AG10803 (cell line): ENCODE measurements around the gene PCLO.

Source experiments
- DNase-seq: peaks from one replicate; pipeline ENCODE4 v3.0.0; 2010; ENCODE audit warnings: low read depth
- H3K4me3 ChIP-seq: 2 replicates; pipeline ENCODE4 v1.5.1; 2011; ENCODE audit warnings: mild to moderate bottlenecking, low read length, control low read depth
- TF ChIP-seq, protein P1 (sequence below): conservative IDR thresholded peaks from 2 replicates; pipeline ENCODE4 v1.5.1; 2011; ENCODE audit warnings: mild to moderate bottlenecking, low read length, control low read depth, inconsistent platforms

Gene PCLO

GRCh38 chr7:83162402-83163256, at the start of gene PCLO:
Gene PCLO (minus strand): TSS chr7:83162884. CDS start chr7:83162592, 292 bp downstream.
- DNase-seq, result peak; percentile 1
- TF ChIP-seq, protein P1, sequence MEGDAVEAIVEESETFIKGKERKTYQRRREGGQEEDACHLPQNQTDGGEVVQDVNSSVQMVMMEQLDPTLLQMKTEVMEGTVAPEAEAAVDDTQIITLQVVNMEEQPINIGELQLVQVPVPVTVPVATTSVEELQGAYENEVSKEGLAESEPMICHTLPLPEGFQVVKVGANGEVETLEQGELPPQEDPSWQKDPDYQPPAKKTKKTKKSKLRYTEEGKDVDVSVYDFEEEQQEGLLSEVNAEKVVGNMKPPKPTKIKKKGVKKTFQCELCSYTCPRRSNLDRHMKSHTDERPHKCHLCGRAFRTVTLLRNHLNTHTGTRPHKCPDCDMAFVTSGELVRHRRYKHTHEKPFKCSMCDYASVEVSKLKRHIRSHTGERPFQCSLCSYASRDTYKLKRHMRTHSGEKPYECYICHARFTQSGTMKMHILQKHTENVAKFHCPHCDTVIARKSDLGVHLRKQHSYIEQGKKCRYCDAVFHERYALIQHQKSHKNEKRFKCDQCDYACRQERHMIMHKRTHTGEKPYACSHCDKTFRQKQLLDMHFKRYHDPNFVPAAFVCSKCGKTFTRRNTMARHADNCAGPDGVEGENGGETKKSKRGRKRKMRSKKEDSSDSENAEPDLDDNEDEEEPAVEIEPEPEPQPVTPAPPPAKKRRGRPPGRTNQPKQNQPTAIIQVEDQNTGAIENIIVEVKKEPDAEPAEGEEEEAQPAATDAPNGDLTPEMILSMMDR, result no peak
- peak within 1 kb of the TSS; percentile 51 for H3K4me3 ChIP-seq

DNA sequence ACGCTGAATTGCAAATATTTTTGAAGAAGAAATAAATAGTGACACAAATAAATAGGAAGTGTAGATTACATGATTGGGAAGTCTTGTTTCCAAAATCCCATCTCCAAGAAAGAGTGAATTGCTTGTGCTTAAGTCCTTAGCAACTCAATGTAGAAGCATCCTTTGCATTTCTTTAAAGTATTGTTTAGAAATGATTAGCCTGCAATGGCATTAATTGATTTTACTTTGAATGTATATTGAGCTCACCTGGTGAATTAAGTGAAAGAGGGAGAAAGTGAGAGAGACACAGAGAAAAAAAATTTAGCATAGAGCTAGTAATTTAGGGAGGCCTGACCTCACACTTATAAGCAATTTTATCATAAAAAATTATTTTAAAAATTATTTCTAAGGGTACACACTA, 49.0 kb upstream of the PCLO start:
- TF ChIP-seq, protein P1, result no peak
- no peak for DNase-seq
- no peak overlapping the region for H3K4me3 ChIP-seq

GRCh38 chr7:83210479-83210878, 47.8 kb upstream of the PCLO start:
- DNase-seq, result no peak
- H3K4me3 ChIP-seq, result no peak overlapping the region
- TF ChIP-seq, protein P1, result no peak

GRCh38 chr7:83204715-83205114, 42.0 kb upstream of the PCLO start:
- no peak overlapping the region for H3K4me3 ChIP-seq
- TF ChIP-seq, protein P1, result no peak
- DNase-seq, result no peak

DNA sequence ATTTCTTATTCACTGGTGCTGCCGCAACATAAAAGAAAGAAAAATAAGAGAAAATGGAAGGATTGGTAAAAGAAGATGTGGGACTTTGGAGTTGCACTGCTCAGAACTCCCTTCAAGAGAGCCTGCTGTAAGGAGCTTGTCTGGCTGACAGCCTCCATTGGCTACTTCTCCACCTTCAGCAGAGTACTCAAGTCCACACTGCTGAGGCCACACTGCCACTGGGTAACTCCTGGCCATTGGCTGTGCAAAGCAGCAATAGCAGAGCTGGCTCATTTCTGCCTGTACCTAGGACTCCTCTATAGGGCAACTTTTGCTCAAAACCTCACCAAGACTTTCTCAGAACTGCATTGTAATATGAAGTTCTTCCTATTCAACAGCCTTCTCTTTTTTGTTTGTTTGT, 38.7 kb upstream of the PCLO start:
- no peak for DNase-seq
- H3K4me3 ChIP-seq, result no peak overlapping the region
- TF ChIP-seq, protein P1, result no peak

DNA sequence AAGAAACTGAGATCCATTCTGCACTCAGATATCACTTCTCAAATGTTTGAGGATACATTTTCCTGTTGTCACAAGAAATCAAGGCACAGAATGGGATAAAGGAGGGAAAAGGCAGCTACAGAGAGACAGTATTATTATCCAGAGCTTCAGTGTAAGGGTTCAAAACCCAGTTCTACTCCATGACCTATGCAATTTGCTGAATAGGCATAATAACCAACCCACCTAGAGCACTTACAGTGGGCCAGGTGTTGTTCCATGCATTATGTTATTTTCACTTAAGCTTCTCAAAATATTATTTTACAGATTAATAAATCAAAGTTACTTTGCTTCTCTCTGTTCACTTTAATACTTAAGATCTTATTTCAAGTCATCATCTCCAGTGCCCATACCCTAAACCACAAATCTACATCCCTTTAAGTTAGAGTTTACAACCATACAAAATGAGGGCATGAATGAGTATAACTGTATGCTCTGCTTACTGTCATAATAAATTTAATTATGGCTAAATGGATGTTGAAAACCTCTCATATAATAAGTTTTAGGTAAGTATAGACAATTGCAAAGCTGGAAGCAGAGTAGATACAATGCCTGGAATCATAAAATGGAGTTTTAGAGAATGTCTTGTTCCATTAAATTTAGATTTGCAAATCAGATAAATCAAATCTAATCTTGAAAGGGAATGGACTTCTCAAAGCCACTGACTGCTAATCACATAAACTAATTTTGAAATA, 28.1 kb upstream of the PCLO start:
- DNase-seq, result no peak
- TF ChIP-seq, protein P1, result no peak
- no peak overlapping the region for H3K4me3 ChIP-seq

- no peak for DNase-seq
- TF ChIP-seq, protein P1, result no peak
- no peak overlapping the region for H3K4me3 ChIP-seq
These were observed 16.1 kb upstream of the PCLO start for GRCh38 chr7:83178796-83179195.
